SK-N-MC (cell line): Measurements from ENCODE around the gene NPY4R2.
"Not testable (repeated sequence)": the region's sequence is repeated elsewhere in the genome, so short reads cannot be mapped to it uniquely, and the experiment has no call there.

Source experiments
- DNase-seq: peaks from one replicate; pipeline ENCODE4 v3.0.0-alpha.2; 2011; ENCODE audit warnings: low read depth, low spot score
- H3K27ac ChIP-seq: fragments of 200-600 bp; sonication (generic); 2 replicates; pipeline ENCODE4 v1.5.1; 2016; ENCODE audit warnings: mixed run types
- H3K36me3 ChIP-seq: fragments of 200-600 bp; sonication (generic); 2 replicates; pipeline ENCODE4 v1.6.1; 2017; ENCODE audit warnings: antibody characterized with exemption, low read length, mixed read lengths; ENCODE audit not compliant: insufficient read depth
- H3K4me3 ChIP-seq: fragments of 200-600 bp; sonication (generic); 2 replicates; pipeline ENCODE4 v1.5.1; 2016
- H3K9ac ChIP-seq: fragments of 200-600 bp; sonication (generic); 2 replicates; pipeline ENCODE4 v1.8.0; 2017; ENCODE audit warnings: mixed run types, mixed read lengths; ENCODE audit not compliant: insufficient read length
- H3K9me3 ChIP-seq: fragments of 200-600 bp; sonication (generic); 2 replicates; pipeline ENCODE4 v1.6.1; 2017; ENCODE audit warnings: low read depth, mild to moderate bottlenecking, antibody characterized with exemption, low read length, moderate library complexity, mixed read lengths

The NPY4R2 gene

DNA sequence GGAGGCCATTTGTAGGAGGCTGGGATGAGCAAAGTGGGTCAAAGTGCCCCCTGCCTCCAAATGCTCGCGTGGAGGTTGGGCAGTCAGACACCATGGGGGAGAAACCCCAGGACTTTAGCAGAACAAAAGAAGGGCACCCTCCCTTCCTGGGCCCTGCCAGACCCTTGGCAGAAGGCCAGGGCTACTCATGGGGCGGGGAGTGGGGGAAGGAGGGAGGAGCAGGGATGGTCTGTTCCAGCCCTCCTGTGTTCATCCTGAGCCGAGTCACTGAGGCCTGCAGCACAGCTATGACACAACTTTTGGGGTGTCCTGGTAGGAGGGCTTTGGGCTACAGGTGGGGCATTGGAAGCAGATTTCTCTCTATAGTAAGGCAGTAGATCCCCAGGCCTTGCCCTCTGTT is 24.9 kb downstream of the NPY4R2 start:
- not testable (repeated sequence) for H3K36me3 ChIP-seq, H3K4me3 ChIP-seq, H3K9ac ChIP-seq, H3K27ac ChIP-seq, DNase-seq, H3K9me3 ChIP-seq

DNA sequence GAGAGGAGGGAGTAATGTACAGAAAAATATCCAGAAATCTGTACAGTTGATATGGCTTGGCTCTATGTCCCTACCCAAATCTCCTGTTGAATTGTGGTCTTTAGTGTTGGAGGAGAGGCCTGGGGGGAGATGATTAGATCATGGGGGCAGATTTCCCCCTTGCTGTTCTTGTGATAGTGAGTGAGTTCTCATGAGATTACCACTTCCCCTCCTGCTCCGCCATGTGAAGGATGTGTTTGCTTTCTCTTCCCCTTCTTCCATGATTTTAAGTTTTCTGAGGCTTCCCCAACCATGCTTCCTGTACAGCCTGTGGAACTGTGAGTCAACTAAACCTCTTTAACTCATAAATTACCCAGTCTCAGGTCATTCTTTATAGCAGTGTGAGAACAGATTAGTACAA is 29.0 kb downstream of the NPY4R2 start:
- not testable (repeated sequence) for DNase-seq, H3K9me3 ChIP-seq, H3K27ac ChIP-seq, H3K4me3 ChIP-seq, H3K36me3 ChIP-seq, H3K9ac ChIP-seq

DNA sequence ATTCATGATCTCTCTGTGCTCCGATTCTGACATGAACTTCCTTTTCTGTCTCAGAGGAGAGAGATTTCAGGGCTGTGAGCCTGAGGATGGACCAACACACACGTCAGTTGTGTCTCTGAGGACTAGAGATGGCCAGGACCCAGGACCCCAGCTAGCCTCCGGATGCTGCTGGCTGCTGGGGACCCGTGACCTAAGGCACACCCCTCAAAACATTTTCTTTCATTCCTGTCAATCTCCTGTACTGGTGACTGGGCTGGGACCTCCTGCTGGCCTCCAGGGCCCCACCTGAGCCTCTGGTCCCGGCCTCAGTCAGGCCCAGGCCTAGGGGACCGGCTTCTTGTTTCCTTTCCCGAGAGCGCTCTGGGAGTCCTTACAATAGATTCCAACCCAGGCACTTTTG is 38.7 kb downstream of the NPY4R2 start:
- not testable (repeated sequence) for H3K9ac ChIP-seq, DNase-seq, H3K9me3 ChIP-seq, H3K4me3 ChIP-seq, H3K27ac ChIP-seq, H3K36me3 ChIP-seq

DNA sequence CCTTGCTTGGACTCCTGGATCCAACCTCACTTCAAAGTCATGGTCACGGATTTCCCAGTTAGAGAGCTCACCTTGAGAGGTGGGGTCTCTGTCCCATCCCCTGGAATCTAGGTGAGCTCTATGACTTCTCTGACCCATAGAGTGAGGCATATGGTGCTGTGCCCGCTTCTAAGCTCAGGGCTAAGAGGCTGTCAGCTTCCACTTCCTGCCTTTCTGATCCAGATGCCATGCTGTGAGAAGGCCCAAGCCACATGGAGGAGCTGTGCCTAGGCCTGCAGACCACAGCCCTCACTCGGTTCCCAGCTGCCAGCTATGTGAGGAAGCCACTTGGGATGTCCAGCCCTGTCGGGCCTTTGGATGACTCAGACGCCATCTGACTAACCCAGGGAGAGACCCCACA is 41.2 kb downstream of the NPY4R2 start:
- not testable (repeated sequence) for H3K27ac ChIP-seq, H3K4me3 ChIP-seq

DNA sequence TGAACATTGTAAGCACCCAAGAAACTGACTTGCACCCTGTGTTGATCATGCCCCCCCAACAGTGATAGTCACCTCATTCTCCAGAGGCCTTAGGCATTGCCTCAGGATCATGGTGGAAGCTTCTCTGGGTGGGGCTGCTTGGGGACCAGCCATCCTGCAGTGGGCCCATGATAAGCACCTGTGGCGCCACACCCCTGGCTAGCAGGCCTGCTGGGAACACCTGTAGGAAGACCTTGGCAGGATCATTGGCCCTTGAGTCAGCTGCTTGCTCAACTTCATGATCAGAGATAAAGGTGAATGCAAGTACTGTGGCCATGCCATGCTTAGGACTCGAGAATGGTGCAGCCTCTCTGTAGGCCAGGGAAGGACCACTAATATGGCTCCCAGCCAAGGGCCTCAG is 42.2 kb downstream of the NPY4R2 start:
- not testable (repeated sequence) for H3K4me3 ChIP-seq, H3K9me3 ChIP-seq, H3K36me3 ChIP-seq, DNase-seq, H3K27ac ChIP-seq, H3K9ac ChIP-seq

More for the DNA sequence above, 41.2 kb downstream of the NPY4R2 start:
- H3K9ac ChIP-seq, DNase-seq, H3K9me3 ChIP-seq, H3K36me3 ChIP-seq: not testable (repeated sequence)

DNA sequence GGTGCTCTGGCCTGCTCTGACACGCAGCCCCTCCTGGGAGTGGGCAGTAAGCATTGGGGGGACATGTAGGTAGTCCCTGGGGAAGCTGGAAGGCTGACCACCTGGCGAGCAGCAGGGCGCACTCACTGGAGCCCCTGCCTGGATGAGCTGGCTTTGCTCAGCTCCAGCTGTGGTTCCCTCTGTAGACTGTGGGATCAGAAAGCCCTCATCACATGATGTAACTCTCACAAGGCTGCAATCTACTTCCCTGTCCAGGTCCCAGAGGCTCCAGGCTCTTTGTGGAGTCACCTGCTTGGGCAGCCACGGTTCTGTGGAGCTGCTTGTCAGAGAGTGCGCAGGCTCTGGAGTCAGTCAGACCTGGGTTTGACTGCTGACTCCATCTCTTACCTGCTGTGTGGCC is 44.3 kb downstream of the NPY4R2 start:
- H3K9ac ChIP-seq, H3K9me3 ChIP-seq, H3K36me3 ChIP-seq, H3K27ac ChIP-seq, DNase-seq, H3K4me3 ChIP-seq: not testable (repeated sequence)

DNA sequence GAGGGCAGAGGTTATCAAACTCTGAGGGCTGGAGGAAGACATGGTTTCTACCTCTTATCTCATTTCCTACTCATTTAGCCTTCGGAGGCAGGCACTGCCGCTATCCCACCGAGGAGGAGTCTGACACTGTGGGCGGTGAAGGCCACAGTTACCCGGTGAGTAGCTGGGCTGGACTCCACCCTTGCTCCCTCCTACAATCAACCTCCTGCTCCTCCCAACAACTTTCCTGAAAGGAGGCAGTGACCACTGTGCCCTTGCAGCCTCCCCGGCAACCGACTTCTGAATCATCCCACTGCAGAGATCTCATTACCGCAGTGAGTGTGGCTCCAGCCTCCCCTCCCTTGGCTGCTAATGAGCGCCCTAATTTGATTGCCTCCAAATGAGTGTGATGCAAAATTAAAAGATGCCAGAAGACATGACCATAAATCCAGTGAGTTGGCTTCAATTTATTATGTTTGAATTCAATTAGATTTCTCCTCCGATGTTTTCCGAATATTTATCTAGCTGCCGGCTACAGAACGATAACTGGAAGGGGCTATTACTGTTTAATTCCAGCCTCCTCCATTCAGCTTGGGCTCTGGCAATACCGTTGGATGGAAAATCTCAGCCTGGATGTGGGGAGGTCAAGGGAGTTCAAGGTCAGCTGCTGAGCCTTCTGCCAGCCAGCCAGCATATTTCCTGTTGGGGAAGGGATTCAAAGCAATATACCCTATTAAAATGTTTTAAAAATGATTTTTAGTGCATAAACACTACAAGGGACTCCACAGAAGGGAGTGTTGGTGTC is 46.0 kb downstream of the NPY4R2 start:
- not testable (repeated sequence) for H3K4me3 ChIP-seq, H3K9ac ChIP-seq, DNase-seq, H3K27ac ChIP-seq, H3K36me3 ChIP-seq, H3K9me3 ChIP-seq

DNA sequence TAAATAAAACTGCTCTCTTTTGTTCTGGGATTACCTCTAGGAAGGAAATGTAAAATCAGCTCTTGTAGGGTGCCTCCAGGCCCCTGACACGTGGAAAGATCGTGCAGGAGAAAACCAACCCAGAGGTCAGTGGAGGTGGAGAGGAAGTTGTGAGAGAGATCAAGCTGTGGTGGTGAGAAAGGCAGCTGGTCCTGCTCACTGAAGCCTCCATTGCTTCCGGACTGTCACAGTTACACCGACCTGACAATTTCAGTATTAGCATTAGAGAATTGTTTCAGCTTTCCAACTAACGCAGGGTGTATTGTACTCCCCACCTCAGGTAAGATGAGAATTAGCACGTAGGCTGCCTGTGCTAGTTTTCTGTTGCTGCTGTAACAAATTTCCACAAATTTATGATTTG is 50.5 kb downstream of the NPY4R2 start:
- not testable (repeated sequence) for H3K4me3 ChIP-seq, H3K9me3 ChIP-seq, H3K9ac ChIP-seq, H3K27ac ChIP-seq, H3K36me3 ChIP-seq, DNase-seq

DNA sequence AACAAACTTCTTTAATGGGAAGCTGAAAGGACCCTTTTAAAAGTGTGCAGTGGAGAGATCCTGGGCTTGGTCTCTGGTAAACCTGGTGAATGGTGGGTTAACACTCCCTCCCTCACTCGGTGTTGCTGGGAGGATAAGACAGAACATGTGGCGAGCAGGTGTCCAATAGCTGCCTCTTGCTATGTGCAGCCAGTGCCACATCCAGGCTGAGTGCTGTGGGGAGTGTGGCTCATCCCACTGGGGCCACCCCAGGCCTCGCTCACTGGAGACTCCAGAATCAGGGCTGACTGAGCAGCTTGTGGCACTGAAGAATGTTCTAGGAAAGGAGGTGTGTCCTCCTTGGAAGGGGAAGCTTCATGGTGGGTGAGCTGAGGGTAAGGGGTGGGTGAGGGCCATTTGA is 51.6 kb downstream of the NPY4R2 start:
- H3K9ac ChIP-seq, H3K27ac ChIP-seq, H3K9me3 ChIP-seq, DNase-seq, H3K36me3 ChIP-seq, H3K4me3 ChIP-seq: not testable (repeated sequence)

DNA sequence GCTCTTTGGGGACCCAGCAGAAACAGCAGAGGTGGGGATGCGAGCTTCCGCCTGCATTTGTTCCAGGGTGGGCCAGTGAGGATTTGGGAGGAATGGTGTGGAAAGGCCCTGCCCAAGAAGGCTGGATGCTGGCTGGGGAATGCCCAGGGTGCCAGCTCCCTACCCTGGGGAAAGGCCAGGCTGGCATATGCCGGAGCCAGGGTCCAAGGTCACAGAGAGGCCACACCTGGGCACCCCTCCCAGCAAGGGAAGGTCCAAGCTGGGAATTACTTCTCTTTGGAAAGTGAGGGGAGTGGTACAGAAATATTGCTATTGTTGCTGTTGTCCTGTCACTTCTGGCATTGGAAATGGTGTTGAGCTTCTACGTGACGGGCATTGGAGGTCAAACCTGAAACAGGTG is 53.1 kb downstream of the NPY4R2 start:
- H3K9ac ChIP-seq, DNase-seq, H3K36me3 ChIP-seq, H3K4me3 ChIP-seq, H3K9me3 ChIP-seq, H3K27ac ChIP-seq: not testable (repeated sequence)

DNA sequence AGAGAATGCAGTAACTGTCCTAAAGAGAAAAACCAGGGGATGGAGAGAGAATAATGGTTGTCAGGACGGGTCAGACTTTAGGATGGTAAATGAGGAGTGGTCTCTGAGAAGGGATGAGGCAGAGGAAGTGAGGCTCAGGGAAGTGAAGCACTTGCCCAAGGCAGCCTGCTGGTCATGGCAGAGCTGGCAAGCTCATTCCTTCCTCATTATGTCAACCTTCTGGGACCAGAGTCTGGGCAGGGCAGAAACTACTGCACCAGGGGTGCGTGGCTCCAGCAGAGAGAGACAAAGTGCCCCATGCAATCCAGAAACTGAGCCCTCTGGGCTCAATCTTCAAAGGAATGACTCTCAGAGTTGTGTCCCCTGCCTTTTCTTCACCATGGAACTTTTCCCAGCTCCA is 53.6 kb downstream of the NPY4R2 start:
- not testable (repeated sequence) for H3K9ac ChIP-seq, DNase-seq, H3K9me3 ChIP-seq, H3K36me3 ChIP-seq, H3K27ac ChIP-seq, H3K4me3 ChIP-seq
